ENCODE measurements around the gene AMH.

Gene AMH

DNA sequence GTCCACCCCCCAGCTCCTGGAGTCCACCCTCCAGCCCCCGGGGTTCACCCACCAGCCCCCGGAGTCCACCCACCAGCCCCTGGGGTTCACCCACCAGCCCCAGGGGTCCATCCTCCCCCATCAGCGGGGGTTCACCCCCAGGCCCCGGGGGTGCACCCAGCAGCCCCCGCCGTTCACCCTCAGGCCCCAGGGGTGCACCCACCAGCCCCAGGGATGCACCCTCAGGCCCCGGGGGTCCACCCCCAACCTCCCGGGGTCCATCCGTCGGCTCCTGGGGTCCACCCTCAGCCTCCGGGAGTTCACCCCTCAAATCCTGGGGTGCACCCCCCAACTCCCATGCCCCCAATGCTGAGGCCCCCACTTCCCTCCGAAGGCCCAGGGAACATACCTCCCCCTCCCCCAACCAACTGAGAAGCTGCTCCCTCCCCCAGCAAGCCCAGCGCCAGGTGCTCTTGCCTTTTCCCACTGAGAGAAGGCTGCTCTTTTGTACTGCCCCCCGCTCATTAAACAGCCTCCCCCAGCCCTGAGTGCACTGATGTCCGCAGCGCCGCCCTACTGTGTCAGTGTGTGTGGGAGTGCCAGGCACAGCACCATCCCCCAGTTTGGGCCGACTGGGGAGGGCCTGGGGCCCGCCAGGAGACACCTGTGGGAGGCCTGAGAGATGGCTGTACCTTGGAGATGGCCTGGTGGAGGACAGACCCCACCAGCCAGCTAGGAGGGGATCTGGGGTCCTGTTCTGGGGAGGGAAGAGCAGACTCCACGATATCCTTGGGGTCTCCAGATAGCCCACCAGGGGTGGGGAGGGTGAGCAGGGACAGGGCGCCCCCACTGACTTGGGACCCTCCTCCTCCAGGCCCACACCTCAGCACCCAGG is 750 bp upstream of the AMH start:
- DNase-seq (ENCODE audit: low read depth in 2 of 2), result no peak

DNA sequence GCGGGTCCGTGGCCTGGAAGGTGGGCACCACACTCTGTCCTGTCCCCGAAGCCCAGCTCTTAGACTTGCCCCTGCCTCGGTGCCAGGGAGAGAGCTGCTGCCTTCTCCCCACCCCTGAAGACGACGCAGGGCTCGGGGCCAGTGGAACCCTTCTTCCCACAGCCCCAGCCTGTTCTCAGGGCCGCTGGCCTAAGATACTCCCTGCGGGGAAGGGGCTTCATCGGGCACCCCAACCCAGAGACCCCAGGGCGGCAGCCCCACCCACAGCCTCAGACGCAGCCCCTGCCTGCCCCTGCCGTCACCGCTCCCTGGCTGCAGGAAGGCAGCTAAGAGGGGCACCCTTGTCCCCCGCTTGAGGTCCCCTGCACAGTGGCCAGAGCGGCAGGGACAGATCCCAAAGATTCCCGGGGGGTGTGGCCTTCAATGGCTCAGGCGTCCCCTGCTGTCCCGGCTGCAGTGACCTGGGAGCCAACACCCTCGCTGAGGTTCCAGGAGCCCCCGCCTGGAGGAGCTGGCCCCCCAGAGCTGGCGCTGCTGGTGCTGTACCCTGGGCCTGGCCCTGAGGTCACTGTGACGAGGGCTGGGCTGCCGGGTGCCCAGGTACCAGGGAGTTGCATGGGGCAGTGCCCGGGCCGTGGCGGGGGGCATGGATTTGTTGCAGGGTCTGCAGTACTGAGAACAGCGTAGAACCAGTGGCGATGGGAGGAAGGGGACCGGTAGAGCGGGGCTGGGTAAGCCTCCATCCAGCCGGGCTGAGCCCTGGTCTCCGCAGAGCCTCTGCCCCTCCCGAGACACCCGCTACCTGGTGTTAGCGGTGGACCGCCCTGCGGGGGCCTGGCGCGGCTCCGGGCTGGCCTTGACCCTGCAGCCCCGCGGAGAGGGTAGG is 1.0 kb downstream of the AMH start:
- DNase-seq (ENCODE audit: low read depth in 2 of 2), result no peak

DNA sequence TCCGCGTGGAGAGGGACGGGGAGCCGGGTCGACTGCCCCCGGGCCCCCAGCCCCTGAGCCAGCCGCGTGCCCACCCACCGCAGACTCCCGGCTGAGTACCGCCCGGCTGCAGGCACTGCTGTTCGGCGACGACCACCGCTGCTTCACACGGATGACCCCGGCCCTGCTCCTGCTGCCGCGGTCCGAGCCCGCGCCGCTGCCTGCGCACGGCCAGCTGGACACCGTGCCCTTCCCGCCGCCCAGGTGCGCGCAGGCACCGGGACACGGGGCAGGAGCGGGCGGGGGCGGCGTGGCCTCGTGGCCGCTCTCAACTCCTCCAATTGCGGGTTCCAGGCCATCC is 1.6 kb downstream of the AMH start:
- no peak for DNase-seq (ENCODE audit: low read depth in 2 of 2)

DNA sequence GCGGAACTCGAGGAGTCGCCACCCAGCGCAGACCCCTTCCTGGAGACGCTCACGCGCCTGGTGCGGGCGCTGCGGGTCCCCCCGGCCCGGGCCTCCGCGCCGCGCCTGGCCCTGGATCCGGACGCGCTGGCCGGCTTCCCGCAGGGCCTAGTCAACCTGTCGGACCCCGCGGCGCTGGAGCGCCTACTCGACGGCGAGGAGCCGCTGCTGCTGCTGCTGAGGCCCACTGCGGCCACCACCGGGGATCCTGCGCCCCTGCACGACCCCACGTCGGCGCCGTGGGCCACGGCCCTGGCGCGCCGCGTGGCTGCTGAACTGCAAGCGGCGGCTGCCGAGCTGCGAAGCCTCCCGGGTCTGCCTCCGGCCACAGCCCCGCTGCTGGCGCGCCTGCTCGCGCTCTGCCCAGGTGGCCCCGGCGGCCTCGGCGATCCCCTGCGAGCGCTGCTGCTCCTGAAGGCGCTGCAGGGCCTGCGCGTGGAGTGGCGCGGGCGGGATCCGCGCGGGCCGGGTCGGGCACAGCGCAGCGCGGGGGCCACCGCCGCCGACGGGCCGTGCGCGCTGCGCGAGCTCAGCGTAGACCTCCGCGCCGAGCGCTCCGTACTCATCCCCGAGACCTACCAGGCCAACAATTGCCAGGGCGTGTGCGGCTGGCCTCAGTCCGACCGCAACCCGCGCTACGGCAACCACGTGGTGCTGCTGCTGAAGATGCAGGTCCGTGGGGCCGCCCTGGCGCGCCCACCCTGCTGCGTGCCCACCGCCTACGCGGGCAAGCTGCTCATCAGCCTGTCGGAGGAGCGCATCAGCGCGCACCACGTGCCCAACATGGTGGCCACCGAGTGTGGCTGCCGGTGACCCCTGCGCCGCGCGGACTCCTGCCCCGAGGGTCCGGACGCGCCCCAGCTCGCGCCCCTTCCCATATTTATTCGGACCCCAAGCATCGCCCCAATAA is 2.3 kb downstream of the AMH start:
- no peak for DNase-seq (ENCODE audit: low read depth in 2 of 2)

DNA sequence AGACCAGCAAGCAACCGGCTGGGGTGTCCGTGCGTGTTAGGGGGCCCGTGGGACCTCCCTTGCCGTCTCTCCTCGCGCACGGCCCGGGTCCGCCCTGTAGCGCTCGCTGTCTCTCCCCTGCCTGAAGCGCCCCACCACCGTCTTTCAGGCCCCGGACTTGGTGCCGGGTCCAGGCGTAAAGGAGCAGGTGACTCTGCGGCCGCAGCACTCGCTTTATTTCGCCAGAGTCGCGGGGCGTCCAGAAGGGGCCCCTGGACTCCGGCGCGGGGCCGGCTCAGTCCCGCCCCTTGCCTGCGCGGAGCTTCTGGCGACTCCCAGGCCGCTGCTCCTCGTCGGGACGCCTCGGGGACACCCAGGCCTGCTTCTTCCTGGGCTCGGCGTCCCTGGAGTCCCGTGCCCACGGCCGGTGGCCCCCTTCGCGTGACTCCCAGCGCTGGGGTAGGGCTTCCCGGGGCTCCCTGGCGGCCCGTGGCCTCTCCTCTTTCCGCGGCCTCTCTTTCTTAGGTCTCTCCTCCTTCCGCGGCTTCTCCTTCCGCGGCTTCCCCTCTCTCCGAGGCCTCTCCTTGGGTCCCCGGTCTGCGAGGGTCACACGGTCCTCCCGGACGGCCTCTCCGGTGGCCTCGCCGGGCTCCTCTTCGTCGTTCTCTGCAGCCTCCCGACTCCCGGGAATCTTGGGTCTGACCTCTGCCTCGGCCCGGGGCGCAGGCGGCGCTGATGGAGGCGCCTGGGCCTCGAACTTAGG is 3.1 kb downstream of the AMH start:
- DNase-seq (ENCODE audit: low read depth in 2 of 2), result no peak

DNA sequence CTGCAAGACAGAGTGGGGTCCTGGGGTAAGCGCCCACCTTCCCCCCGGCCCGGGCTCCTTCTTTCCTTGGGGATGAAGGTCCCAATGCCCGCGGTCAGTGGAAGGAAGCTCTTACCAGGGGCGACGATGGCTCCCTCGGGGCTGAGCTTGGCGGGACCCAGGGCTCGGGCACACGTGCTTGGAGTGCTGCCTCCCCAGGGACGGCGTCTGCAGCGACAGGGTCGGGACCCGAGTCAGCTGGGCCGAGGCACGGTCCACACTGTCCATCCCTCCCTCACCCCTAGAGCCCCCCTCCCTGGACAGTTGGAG is 3.6 kb downstream of the AMH start:
- no peak for DNase-seq (ENCODE audit: low read depth in 2 of 2)

DNA sequence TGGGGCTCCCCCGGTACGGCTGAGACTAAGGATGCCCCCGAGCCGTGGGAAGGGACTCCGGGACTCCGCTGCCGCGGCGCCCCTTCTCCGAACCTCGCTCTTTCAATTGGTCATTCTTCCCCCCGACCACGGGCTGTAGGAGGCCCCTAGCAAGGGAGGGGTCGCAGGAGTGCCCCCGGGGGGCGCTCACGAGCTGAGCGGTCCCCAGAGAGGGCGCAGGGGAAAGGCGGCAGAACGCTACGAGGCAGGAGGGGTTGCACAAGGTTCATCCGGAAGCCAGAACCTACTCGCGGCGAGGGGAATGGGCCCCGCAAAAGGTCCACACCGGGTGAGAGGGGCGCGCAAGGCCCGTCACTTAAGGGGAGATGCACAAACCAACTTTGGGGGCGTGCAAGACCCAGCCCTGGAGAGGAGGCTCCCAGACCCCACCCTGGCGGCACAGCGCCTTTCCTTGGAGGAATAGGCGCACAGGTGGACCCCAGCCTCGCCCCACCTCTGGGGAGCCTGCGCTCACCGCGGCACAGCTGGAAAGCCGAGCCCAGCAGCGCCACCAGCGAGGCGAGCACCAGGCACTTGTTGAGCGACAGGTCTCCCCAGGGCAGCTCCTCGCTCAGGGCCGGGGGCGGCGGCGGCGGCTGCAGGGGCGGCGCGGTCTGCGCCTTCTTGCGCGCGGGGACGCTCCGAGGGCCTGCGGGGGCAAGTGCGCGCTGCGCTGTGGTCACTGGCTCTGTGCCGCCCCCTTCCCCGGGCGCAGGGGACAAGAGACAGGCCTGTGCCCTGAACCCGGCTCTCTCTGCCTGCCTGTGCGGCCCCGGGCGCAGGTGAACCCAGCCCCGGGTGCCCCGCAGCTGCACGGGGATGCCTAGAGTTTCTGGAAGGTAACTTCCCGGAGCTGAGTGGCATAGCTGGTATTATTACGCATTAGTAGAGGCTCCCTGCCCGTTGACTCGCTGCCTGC is 4.3 kb downstream of the AMH start:
- DNase-seq (ENCODE audit: low read depth in 2 of 2), result no peak

DNA sequence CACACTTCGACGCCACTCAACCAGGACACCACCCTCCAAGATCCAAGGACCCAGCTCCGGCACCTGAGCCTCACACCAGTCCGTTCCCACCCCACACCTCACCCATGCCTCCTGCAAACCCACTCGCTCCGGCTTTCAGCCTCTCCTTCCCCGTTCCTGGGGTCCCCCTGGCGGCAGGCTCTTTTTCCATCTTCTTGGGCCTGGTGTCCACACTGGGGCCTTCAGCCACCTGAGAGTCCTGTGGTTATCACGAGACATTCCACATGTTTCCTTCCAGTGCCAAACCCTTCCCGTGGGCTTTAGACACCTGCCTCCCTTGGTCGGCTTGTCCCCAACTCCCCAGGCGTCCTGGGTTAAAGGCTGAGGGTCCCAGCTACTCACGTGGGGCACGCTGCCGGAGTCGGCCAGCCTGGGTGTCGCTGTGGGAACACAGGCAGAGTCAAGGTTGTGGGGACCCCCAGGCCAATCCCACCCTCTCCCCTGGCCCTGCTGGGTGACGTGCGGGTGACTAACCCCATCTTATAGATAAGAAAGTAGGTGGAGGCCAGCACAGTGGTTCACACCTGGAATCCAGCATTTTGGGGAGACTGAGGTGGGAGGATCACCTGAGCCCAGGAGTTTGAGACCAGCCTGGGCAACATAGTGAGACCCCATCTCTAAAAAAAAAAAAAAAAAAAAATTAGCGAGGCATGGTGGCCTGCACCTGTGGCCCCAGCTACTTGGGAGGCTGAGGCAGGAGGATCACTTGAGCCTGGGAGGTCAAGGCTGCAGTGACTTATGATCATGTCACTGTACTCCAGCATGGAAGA is 5.1 kb downstream of the AMH start:
- DNase-seq (ENCODE audit: low read depth in 2 of 2), result no peak

DNA sequence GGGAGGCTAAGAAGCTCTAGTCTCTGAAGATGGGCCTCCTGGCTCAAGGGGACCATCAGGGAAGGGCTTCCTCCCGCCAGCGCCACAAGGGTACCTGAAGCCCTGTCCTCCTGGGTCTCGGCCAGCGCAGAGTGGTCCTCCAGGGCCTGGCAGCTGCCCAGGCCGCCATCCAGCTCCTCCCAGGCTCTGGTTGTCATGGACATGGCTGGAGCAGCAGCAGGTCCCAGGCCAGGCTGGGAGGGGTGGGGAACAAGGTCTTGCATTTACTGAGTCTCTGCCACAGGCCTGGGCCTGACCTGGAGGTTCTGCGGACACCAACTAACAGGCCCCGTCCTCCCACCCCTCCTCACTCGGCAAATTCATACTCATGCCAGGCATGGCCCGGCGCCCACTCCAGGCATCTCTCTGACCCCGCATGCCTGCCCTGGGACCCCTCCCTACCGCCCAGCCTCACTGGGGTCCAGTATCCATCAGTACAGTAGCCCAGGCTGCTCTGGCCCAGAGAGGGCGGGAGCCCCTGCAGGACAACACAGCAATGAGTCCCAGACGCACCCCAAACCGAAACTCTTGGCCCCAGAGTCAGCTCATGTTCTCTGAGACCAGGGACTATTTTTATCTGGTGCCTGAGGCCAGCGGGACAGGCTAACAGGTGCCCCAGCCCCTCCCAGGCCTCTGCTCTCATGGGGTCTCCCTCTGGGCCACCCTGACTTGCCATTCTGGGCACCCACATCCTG is 6.2 kb downstream of the AMH start:
- no peak for DNase-seq (ENCODE audit: low read depth in 2 of 2)

DNA sequence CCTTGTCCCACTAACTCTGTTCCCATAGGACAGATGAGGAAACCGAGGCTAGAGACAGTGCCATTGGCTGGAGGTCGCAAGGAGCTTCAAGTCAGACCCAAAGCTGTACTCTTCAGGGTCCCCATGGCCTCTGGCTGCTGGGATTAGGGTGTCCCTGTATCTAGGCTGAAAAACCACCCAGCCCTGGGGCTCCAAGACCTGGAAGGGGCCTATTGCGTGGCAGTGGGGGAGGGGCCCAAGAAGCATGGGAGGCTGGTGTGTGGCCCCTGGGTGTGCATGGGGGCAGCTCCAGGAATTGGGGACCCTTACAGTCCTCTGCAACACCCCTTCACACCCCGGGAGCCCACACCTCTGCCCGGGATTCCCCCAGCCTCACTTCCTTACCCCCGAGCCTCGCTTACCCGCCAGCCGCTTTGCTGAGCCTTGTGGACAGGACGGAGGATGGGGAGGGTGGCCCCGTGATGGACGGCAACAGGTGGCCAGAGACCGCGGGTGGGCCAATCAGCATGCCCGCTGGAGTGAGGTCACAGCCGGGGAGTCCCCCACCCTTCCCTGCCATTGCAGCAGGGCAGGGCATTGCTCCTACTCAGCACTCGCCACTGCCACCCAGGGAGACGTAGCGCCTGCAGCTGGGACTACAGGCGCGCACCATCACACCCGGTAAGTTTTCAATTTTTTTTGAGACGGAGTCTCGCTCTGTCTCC is 7.0 kb downstream of the AMH start, which contains the start of gene JSRP1:
Gene JSRP1, minus strand, starts transcription at position 436 of the 704 bp plus-strand sequence. CDS start 1,103 bp downstream, outside the sequence.
- DNase-seq (ENCODE audit: low read depth in 2 of 2), result no peak

DNA sequence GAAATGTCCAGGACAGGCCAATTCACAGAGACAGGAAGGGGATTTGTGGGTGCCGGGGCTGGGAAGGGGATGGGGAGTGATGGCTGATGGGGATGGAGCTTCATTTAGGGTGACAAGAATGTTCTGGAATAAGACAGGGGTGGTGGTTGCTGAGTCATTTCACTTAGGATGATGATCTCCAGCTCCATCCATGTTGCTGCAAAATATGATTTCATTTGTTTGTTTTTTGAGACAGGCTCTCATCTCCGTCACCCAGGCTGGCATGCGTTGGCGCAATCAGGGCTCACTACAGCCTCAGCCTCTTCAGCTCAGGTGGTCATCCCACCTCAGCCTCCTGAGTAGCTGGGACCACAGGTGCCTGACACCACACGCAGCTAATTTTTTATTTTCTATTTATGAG is 10.2 kb downstream of the AMH start:
- DNase-seq (ENCODE audit: low read depth in 2 of 2), result no peak

DNA sequence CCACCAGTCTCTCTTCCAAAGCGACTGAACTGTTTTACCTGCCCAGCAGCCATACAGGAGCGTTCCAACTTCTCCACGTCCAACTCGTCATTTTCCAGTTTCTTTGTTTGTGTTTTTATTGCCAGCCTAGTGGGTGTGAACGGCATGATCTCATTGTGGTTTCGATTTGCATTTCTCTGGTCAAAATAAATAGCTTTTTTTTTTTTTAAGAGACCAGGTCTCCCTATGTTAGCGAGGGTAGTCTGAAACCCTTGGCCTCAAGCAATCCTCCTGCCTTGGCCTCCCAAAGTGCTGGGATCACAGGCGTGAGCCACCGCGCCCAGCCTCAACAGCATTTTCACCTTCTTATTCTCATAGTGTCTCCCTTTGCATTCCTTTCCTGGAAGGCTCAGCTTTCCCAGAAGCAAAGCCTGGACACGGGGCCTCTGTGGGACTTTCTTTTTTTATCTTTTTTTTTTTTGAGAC is 11.2 kb downstream of the AMH start:
- DNase-seq (ENCODE audit: low read depth in 2 of 2), result no peak

DNA sequence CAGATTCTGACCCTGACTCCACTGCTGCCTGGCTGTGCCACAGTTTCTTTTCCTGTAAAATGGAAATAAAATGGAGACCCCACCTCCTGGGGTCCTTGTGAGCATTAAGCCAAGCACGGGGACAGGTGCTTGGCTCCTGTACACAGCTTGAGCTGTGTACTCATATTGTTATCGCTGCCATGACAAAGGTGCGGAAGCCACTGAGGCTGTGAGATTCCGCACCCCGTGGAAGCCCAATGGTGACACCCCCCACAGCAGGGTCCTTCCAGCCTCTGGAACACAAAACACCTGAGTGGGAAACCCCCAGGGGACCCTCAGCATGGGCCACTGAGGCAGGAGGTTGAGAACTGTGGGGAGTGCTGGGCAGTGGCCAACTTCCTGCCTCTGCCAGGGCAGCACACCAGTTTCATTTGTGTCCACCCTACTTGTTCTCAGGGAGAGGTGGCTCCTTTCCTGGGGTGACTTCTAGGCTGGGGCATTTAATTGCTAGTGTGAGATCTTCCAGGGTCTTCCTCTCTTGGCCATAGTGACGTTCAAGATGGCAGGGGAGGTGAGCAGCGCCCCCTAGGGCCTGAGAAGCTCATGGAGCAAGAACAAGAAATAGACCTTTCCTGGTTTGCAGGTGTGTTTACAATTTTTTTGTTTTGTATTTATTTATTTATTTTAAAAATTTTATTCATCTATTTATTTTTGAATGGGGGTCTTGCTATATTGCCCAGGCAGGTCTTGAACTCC is 12.5 kb downstream of the AMH start:
- no peak for DNase-seq (ENCODE audit: low read depth in 2 of 2)

DNA sequence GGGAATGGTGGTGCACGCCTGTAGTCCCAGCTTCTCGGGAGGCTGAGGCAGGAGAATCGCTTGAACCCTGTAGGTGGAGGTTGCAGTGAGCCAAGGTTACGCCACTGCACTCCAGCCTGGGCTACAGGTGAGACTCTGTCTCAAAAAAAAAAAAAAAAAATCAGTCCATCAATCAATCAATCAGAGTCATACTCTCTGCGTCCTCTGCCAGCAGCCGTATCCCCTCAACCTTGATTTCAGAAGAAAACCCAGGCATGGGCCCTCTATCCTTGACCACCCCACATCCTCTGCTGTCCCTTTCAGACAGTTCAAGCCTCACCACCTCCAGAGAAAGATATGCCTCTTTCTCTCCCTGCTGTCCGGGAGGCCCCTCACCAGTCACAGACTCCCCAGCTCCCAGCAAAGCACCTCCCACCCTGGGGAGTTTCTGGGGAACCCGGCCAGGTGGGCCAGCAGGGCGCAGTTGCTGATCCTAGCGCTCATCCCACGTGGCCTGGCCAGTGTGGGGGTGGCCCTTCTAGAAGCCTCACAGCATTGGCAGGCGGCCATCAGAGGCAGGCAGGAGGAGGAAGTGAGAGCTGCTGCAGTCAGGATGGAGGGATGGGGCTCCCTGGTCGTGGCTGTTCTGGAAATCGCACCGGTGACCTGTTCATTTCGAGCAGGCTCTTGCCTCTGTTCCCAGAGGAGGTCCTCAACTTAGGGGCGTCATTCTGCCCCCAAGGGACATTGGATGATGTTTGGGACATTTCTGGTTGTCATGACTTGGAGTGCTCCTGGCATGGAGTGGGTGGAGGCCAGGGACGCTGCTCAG is 17.3 kb downstream of the AMH start:
- DNase-seq (ENCODE audit: low read depth in 2 of 2), result no peak

DNA sequence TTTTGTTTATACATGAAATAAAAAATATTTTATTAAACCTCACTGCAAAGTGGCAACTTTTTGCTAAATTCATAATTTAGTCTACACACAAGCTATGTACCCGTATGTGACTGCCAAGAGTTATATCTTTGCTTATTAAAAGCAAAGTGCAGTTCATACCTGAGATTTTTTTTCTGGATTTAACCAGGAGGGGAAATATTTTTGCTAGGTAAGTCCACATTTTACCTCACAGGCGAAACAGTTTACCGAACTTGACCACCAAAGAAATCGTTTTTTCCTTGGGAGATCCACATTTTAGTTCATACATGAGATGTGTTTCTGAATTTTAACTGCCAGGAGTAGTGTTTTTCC is 19.3 kb downstream of the AMH start:
- no peak for DNase-seq (ENCODE audit: low read depth in 2 of 2)

DNA sequence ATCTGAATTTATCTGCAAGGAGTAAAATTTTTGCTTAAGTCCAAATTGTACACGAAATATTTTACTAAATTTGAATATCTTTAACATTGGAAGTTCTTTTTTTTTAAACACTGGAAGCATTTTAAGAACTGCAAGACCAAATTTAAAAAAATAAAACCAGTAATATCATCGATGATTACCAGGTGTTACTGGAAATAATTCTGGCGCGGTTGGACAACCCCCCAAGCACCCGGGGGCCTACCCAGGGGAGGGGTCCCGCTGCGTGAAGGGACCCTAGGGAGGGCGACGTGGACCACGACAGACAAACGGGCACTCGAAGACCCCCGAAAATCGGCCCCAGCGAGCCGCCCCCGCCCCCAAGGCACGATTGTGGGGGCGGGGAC is 19.7 kb downstream of the AMH start:
- DNase-seq (ENCODE audit: low read depth in 2 of 2), result no peak

Data from stimulated activated CD4-positive, alpha-beta T cell treated with anti-CD3 and anti-CD28 coated beads, Interleukin-12 subunit alpha, Interleukin-12 subunit beta, amount 100 ng/mL, for 24 hours (primary cell).